ENCODE measurements around the gene RTP2. TPM values are rescaled to one million over a fixed set of nuclear protein-coding genes. Genes with fewer than 3 reads are reported as not detected.

RTP2 gene
- total RNA-seq, 1 experiment from 2014 or later, result not detected

DNA sequence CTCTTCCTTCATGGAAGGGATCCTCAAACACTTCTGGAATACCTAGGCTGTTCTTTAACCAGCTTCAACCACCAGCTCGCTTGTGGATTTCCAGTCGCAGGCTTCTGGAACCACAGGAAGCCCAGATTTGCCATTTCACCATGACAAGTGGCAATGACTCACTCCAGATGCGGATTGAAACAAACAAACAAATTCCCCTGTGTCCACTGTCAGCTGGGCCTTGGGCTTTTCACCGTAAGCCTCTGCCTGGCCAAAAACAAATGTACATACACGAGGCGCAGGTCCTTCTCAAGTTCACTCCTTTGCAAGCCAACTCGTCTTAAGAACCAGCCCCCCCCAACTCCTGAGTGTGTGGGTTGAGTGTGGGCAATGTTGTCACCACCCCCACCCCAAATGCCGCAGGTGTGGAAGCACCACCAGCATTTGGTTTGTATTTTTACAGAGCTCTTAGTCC is 34.1 kb upstream of the RTP2 start:
- H3K79me2 ChIP-seq (ENCODE audit: low read length), result peaks cover 44% of the 10 kb centered on the region
- intact Hi-C loops (cut with micrococcal nuclease), result loop anchor here (5.0 kb wide), 1 partner anchor 1496 kb away; no protein-coding TSS in a partner anchor
- H3K27me3 ChIP-seq (ENCODE audit: low read length), result no peaks in the 10 kb centered on the region
- DNase-seq, result peak; percentile 45
- H3K4me1 ChIP-seq (ENCODE audit: insufficient read depth, low read length), result peaks cover 25% of the 10 kb centered on the region
- H3K9me2 ChIP-seq (replicated peaks; ENCODE audit: low read length), result no peaks in the 10 kb centered on the region
- 0 out of 2 replicates have a peak, but pooled peaks cover 5% of the 10 kb centered on the region for H4K20me1 ChIP-seq (ENCODE audit: low read length)
- no peak overlapping the region for H2AFZ ChIP-seq (ENCODE audit: low read length)
- peaks cover 10% of the 10 kb centered on the region; the same call in 1 of the 2 replicates for H3K36me3 ChIP-seq (ENCODE audit: low read depth, low read length)
- no peaks in the 10 kb centered on the region for H3K9me3 ChIP-seq (ENCODE audit: low read length)
- no peak overlapping the region for H3K27ac ChIP-seq (ENCODE audit: low read length)
- POLR2A ChIA-PET (ENCODE audit: unreplicated experiment), result interaction anchor here (0.5 to 0.6 kb wide), 2 partner anchors 351 to 483 kb away, joined by 3 to 7 read pairs; no protein-coding TSS in a partner anchor
- TF ChIP-seq EZH2 (IDR thresholded peaks at IDR 0.05; ENCODE audit: low read length, unreplicated experiment) (no peak), EZH2phosphoT487 (IDR thresholded peaks at IDR 0.05; ENCODE audit: borderline replicate concordance, low read length) (no peak)
- TF ChIP-seq, protein P1, sequence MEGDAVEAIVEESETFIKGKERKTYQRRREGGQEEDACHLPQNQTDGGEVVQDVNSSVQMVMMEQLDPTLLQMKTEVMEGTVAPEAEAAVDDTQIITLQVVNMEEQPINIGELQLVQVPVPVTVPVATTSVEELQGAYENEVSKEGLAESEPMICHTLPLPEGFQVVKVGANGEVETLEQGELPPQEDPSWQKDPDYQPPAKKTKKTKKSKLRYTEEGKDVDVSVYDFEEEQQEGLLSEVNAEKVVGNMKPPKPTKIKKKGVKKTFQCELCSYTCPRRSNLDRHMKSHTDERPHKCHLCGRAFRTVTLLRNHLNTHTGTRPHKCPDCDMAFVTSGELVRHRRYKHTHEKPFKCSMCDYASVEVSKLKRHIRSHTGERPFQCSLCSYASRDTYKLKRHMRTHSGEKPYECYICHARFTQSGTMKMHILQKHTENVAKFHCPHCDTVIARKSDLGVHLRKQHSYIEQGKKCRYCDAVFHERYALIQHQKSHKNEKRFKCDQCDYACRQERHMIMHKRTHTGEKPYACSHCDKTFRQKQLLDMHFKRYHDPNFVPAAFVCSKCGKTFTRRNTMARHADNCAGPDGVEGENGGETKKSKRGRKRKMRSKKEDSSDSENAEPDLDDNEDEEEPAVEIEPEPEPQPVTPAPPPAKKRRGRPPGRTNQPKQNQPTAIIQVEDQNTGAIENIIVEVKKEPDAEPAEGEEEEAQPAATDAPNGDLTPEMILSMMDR (conservative IDR thresholded peaks at IDR 0.05; ENCODE audit: low read depth, low read length), result no peak
- no TSS peak for BruUV-seq (replicated peaks)
- CTCF ChIA-PET, result interaction anchor here (0.5 kb wide), 1 partner anchor 516 kb away, joined by 8 read pairs; no protein-coding TSS in a partner anchor
- no peak overlapping the region for H3K9ac ChIP-seq (ENCODE audit: low read length)
- no peak for ATAC-seq
- 0 out of 2 replicates have a peak overlapping the region, but pooled peaks have one; percentile 9 for H3K4me2 ChIP-seq (ENCODE audit: low read length)
- H3F3A ChIP-seq (ENCODE audit: low read length, unreplicated experiment), result no peaks in the 10 kb centered on the region
- H3K4me3 ChIP-seq (ENCODE audit: low read length), result no peak overlapping the region

DNA sequence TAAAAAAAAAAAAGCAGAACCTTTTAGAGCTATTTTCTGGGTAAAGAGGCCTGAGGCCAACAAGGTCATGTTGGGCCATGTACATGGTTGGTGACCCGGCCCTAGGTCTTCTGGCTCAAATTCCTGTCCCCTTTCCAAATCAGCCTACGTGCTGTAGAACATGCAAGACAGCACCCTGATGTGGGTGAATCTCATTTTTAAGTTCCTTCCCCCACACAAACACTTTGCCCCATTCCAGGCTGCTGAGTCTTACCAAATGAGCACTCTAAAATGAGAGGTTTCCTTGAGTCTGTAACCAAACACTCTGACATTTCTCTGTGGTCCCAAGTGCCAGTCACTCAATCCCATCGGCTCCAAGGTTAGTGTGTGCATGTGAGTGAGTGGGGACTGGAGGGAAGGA is 33.5 kb upstream of the RTP2 start:
- BruUV-seq (replicated peaks), result no TSS peak
- H3K9me2 ChIP-seq (replicated peaks; ENCODE audit: low read length), result no peaks in the 10 kb centered on the region
- H2AFZ ChIP-seq (ENCODE audit: low read length), result no peak overlapping the region
- H3K79me2 ChIP-seq (ENCODE audit: low read length), result peaks cover 40% of the 10 kb centered on the region
- peaks cover 15% of the 10 kb centered on the region; the same call in 1 of the 2 replicates for H3K36me3 ChIP-seq (ENCODE audit: low read depth, low read length)
- H3K9ac ChIP-seq (ENCODE audit: low read length), result no peak overlapping the region
- H3K4me1 ChIP-seq (ENCODE audit: insufficient read depth, low read length), result peaks cover 25% of the 10 kb centered on the region
- no peaks in the 10 kb centered on the region for H3K27me3 ChIP-seq (ENCODE audit: low read length)
- POLR2A ChIA-PET (ENCODE audit: unreplicated experiment), result interaction anchor here (0.5 kb wide), 1 partner anchor 351 kb away, joined by 3 read pairs; no protein-coding TSS in a partner anchor
- 0 out of 2 replicates have a peak, but pooled peaks cover 5% of the 10 kb centered on the region for H4K20me1 ChIP-seq (ENCODE audit: low read length)
- DNase-seq (no peak), ATAC-seq (no peak)
- TF ChIP-seq EZH2 (IDR thresholded peaks at IDR 0.05; ENCODE audit: low read length, unreplicated experiment), result no peak
- TF ChIP-seq, protein P1 (conservative IDR thresholded peaks at IDR 0.05; ENCODE audit: low read depth, low read length), result no peak
- no peak for TF ChIP-seq EZH2phosphoT487 (IDR thresholded peaks at IDR 0.05; ENCODE audit: borderline replicate concordance, low read length)
- H3K4me3 ChIP-seq (ENCODE audit: low read length), result no peak overlapping the region
- intact Hi-C loops (cut with micrococcal nuclease), result loop anchor here (5.0 kb wide), 1 partner anchor 1496 kb away; no protein-coding TSS in a partner anchor
- no peak overlapping the region for H3K4me2 ChIP-seq (ENCODE audit: low read length)
- CTCF ChIA-PET, result no interaction called here
- H3K9me3 ChIP-seq (ENCODE audit: low read length), result no peaks in the 10 kb centered on the region
- no peak overlapping the region for H3K27ac ChIP-seq (ENCODE audit: low read length)
- H3F3A ChIP-seq (ENCODE audit: low read length, unreplicated experiment), result no peaks in the 10 kb centered on the region

DNA sequence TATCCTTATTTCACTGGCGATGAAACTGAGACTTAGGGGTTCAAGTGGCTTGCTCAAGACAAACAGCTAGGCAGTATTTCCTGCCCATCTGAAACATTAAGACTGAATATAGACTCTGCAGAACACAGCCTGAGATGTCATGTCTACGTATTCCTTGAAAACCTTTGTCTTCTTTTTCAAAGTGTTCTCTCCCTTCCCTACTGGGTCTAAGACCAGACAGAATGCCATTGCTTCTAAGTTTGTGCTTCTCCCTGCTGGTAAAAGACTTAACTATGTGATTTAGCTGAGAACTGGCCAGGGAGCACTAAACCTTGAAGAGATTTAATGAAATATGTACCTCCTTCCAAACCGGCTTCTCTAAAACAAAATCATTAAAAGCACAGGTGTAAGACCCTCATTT is 33.0 kb upstream of the RTP2 start:
- intact Hi-C loops (cut with micrococcal nuclease), result loop anchor here (5.0 kb wide), 1 partner anchor 1497 kb away; no protein-coding TSS in a partner anchor
- no peak for DNase-seq
- no peak overlapping the region for H2AFZ ChIP-seq (ENCODE audit: low read length)
- H3K4me1 ChIP-seq (ENCODE audit: insufficient read depth, low read length), result peaks cover 22% of the 10 kb centered on the region
- no peak for ATAC-seq
- H3F3A ChIP-seq (ENCODE audit: low read length, unreplicated experiment), result no peaks in the 10 kb centered on the region
- peaks cover 36% of the 10 kb centered on the region for H3K79me2 ChIP-seq (ENCODE audit: low read length)
- H3K4me3 ChIP-seq (ENCODE audit: low read length), result no peak overlapping the region
- no peak overlapping the region for H3K27ac ChIP-seq (ENCODE audit: low read length)
- no peak overlapping the region for H3K4me2 ChIP-seq (ENCODE audit: low read length)
- ChIA-PET CTCF (no interaction called here), POLR2A (ENCODE audit: unreplicated experiment) (no interaction called here)
- TF ChIP-seq EZH2 (IDR thresholded peaks at IDR 0.05; ENCODE audit: low read length, unreplicated experiment), result no peak
- H3K9me3 ChIP-seq (ENCODE audit: low read length), result no peaks in the 10 kb centered on the region
- 0 out of 2 replicates have a peak, but pooled peaks cover 5% of the 10 kb centered on the region for H4K20me1 ChIP-seq (ENCODE audit: low read length)
- H3K27me3 ChIP-seq (ENCODE audit: low read length), result no peaks in the 10 kb centered on the region
- no TSS peak for BruUV-seq (replicated peaks)
- no peaks in the 10 kb centered on the region for H3K9me2 ChIP-seq (replicated peaks; ENCODE audit: low read length)
- H3K9ac ChIP-seq (ENCODE audit: low read length), result no peak overlapping the region
- peaks cover 19% of the 10 kb centered on the region; the same call in 1 of the 2 replicates for H3K36me3 ChIP-seq (ENCODE audit: low read depth, low read length)

All from PC-3 (cell line).